Esophagus squamous epithelium (tissue), 4 donors: ENCODE measurements around the gene DNAJB12.

Source experiments
- POLR2A ChIP-seq, 4 donors: fragments of 450-650 bp; IDR thresholded peaks; one replicate each; pipeline ENCODE4 v1.6.1; 2017; ENCODE audit warnings: antibody characterized with exemption in 4 of 4, mild to moderate bottlenecking in 4 of 4, moderate library complexity in 3 of 4
- TF ChIP-seq, protein P1 (sequence below), 6 experiments: fragments of 450-650 bp in 4 of 6; fragments of 200-600 bp in 2 of 6; sonication (generic) in 2 of 6; IDR thresholded peaks; one replicate each; pipeline ENCODE4 v1.5.1; 2016 to 2019; ENCODE audit warnings: antibody characterized with exemption in 6 of 6, mild to moderate bottlenecking in 4 of 6, moderate library complexity in 4 of 6

DNA sequence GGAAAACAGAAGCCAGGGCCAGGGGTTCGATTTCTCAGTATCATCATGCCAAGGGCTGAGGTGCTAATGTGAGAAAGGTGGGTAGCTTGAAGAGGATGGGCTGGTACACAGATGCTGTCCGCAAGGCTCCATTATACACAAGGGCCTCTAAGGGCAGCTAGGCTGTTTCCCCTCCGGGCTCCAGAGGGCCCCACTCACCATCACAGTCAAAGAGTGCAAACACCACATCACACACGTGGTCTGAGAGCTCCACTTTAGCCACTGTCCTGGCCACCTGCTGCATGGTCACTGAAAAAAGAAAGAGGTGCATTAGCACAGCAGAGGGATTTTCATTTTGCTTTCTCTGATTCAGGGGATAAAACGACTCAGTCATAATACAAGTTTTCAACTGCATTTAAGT lies 20.9 kb upstream of the DNAJB12 start:
- no peak for TF ChIP-seq POLR2A (IDR thresholded peaks at IDR 0.05)
- TF ChIP-seq, protein P1, sequence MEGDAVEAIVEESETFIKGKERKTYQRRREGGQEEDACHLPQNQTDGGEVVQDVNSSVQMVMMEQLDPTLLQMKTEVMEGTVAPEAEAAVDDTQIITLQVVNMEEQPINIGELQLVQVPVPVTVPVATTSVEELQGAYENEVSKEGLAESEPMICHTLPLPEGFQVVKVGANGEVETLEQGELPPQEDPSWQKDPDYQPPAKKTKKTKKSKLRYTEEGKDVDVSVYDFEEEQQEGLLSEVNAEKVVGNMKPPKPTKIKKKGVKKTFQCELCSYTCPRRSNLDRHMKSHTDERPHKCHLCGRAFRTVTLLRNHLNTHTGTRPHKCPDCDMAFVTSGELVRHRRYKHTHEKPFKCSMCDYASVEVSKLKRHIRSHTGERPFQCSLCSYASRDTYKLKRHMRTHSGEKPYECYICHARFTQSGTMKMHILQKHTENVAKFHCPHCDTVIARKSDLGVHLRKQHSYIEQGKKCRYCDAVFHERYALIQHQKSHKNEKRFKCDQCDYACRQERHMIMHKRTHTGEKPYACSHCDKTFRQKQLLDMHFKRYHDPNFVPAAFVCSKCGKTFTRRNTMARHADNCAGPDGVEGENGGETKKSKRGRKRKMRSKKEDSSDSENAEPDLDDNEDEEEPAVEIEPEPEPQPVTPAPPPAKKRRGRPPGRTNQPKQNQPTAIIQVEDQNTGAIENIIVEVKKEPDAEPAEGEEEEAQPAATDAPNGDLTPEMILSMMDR (IDR thresholded peaks at IDR 0.05) = no peak
